Breast epithelium (tissue), 3 donors: ENCODE results near the gene TMCC3.

Source experiments
- POLR2AphosphoS5 ChIP-seq, 3 donors: sonication (generic); formaldehyde crosslinking; IDR thresholded peaks; one replicate each; pipeline ENCODE4 v1.6.1; 2017; ENCODE audit warnings: antibody characterized with exemption in 3 of 3
- TF ChIP-seq, protein P1 (sequence below), 3 donors: fragments of 450-650 bp; IDR thresholded peaks; one replicate each; pipeline ENCODE4 v1.5.1; 2016 to 2017; ENCODE audit warnings: antibody characterized with exemption in 3 of 3, mild to moderate bottlenecking in 3 of 3, moderate library complexity in 3 of 3

DNA sequence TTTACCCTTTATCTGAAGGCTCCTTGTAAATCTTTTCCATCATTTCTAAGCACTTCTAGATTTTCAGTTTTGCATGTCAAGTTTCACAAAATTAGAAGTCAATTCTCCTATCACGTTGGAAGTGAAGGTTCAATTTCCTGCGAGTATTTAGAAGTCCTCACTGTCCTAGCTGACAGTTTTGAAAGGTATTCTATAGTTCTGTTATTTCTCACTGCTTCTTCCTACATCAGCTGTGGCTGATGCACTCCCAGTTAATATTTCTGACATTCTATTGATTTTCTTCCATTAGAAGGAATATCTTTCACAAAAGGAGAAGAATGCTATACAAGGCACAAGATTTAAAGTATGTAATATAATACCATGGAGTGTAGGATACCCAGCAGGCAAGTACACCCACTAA is 15.8 kb upstream of the TMCC3 start:
- TF ChIP-seq, protein P1, sequence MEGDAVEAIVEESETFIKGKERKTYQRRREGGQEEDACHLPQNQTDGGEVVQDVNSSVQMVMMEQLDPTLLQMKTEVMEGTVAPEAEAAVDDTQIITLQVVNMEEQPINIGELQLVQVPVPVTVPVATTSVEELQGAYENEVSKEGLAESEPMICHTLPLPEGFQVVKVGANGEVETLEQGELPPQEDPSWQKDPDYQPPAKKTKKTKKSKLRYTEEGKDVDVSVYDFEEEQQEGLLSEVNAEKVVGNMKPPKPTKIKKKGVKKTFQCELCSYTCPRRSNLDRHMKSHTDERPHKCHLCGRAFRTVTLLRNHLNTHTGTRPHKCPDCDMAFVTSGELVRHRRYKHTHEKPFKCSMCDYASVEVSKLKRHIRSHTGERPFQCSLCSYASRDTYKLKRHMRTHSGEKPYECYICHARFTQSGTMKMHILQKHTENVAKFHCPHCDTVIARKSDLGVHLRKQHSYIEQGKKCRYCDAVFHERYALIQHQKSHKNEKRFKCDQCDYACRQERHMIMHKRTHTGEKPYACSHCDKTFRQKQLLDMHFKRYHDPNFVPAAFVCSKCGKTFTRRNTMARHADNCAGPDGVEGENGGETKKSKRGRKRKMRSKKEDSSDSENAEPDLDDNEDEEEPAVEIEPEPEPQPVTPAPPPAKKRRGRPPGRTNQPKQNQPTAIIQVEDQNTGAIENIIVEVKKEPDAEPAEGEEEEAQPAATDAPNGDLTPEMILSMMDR (IDR thresholded peaks at IDR 0.05), result no peak
- no peak for TF ChIP-seq POLR2AphosphoS5 (IDR thresholded peaks at IDR 0.05)
